Motor neuron (in vitro differentiated cells): ENCODE data around the gene CD99. TPM values are rescaled to one million over a fixed set of nuclear protein-coding genes. Genes with fewer than 3 reads are reported as not detected.
"Not testable (repeated sequence)": the region's sequence is repeated elsewhere in the genome, so short reads cannot be mapped to it uniquely, and the experiment has no call there.

Source experiments
- ATAC-seq, 8 experiments: fragments of 200-7000 bp; cut with Tn5 transposase; replicated peaks in 6 of 8; 2 replicates each; pipeline ENCODE4 v1.8.0; 2021; ENCODE audit warnings: mild to moderate bottlenecking in 8 of 8, moderate library complexity in 8 of 8
- H3K27ac ChIP-seq, 2 donors: fragments of 250-450 bp; sonication (Bioruptor Pico); 2 replicates each; pipeline ENCODE4 v1.9.0; 2021; ENCODE audit warnings: antibody characterized with exemption in 2 of 2, mild to moderate bottlenecking in 2 of 2, moderate library complexity in 1 of 2
- H3K4me1 ChIP-seq, 2 donors: fragments of 250-450 bp; sonication (Bioruptor Pico); replicated peaks in 1 of 2; 2 replicates each; pipeline ENCODE4 v1.6.1; 2021; ENCODE audit warnings: antibody characterized with exemption in 2 of 2, mild to moderate bottlenecking in 2 of 2, moderate library complexity in 1 of 2
- H3K4me3 ChIP-seq, 5 donors: fragments of 250-450 bp; sonication (Bioruptor Pico); 2 replicates each; pipeline ENCODE4 v1.9.0; 2021; ENCODE audit warnings: antibody characterized with exemption in 5 of 5, mild to moderate bottlenecking in 5 of 5, moderate library complexity in 4 of 5
- WGBS, 10 experiments: fragments of 450-650 bp; shearing (Covaris generic); methylation state at CpG; one replicate each; pipeline ENCODE4 v1.0.0; 2022; 5-methylcytosine and 5-hydroxymethylcytosine counted together
- in situ Hi-C, 9 experiments: fragments of 400-800 bp; cut with MboI; loops; one replicate each; pipeline ENCODE4 v1.15.0; 2021; ENCODE audit warnings: low sequenced_read_pairs in 9 of 9, low pct_unique_long_range_greater_than_20kb in 2 of 9; ENCODE audit not compliant: unreplicated experiment in 9 of 9
- total RNA-seq, 8 experiments: library from RNA; unstranded; fragments of 300-600 nt; gene quantifications; 2 replicates each; pipeline versions ENCODE4 v1.2.3 to v1.2.4, GENCODE V29; 2022

Gene CD99
- total RNA-seq, 8 experiments from 2014 or later: 35.8 to 430 (median 104) TPM

DNA sequence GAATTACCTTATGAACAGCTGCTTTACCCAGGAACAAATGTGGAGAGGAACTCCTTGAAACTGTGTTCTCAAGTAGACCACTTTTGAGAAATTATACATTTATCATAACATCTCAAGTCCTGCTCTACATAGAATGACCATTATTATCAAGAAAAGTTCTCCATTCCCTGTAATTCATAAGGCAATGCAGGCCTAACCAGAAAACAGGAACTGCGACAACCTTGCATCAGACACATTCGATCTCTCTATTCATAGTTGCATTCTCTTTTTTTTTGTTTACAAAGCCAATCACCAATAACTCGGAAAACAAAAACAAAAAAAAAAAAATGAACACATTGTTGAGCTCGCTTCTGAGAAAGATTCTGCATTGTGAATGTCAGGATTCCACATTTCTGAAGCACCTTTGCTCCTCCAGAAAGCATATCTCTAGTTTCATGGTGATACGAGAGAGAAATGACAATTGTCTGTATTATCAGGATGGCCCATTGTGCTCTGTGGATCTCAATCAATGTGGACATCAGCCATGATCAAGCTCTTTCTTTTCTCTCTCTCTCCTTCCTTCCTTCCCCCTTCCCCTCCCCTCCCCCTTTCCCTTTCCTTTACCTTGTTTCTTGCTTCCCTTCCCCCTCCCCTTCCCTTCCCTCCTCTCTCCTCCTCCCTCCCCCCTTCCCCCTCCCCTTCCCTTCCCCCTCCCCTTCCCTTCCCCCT lies 32.4 kb upstream of the CD99 start:
- ATAC-seq: no peak
- H3K27ac ChIP-seq: no peak overlapping the region
- no peaks in the 10 kb centered on the region for H3K4me1 ChIP-seq
- 69 to 100% (median 91%) methylated on average over 1 to 5 of the region's 5 CpGs; no CpG with 5 or more reads in 1 of the 10 experiments for WGBS, 10 experiments
- in situ Hi-C loops: no loop called here
- H3K4me3 ChIP-seq: no peak overlapping the region

DNA sequence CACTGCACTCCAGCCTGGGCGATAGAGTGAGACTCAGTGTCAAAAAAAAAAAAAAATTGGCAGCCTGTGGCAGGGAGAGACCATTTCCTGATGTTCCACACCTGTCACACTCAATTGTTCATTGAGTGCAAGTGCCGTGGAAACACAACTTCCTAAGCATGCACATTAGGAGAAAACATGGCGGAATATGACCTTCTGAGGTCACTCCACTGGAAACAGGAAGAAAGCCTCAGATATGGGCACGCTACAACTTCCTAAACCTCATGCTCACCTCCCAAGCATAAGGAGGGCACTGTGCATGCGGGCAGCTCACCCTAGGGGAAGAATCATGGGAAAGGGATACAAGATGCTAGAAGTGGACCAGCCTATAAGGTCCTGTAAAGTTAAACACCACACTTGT lies 28.5 kb upstream of the CD99 start:
- Histone ChIP-seq H3K4me3 (no peak overlapping the region), H3K27ac (no peak overlapping the region), H3K4me1 (no peaks in the 10 kb centered on the region)
- 40 to 100% (median 92%) methylated on average over 1 to 4 of the region's 5 CpGs; no CpG with 5 or more reads in 4 of the 10 experiments for WGBS, 10 experiments
- ATAC-seq: no peak
- in situ Hi-C loops: no loop called here

DNA sequence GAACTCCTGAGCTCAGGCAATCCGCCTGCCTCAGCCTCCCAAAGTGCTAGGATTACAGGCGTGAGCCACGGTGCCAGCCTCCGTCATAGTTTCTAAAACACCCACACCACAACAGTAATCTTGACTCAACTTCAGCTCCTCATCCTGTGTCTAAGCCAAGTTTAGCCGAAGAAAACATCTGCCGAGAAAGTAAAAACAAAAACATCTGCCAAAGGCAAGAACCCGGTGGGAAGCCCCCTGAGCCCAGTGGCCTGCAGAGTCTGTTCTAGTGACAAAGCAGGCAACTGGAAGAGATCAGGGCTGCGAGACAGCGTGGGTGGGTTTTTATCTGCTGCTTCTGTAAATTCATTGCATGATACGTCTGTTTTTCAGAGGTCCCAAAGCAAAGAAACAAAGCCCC lies 26.6 kb upstream of the CD99 start:
- Histone ChIP-seq H3K27ac (no peak overlapping the region), H3K4me3 (no peak overlapping the region), H3K4me1 (no peaks in the 10 kb centered on the region)
- no peak for ATAC-seq
- WGBS, 10 experiments: 10 to 83% (median 64%) methylated on average over 2 to 10 of the region's 10 CpGs; no CpG with 5 or more reads in 1 of the 10 experiments
- in situ Hi-C loops: no loop called here

DNA sequence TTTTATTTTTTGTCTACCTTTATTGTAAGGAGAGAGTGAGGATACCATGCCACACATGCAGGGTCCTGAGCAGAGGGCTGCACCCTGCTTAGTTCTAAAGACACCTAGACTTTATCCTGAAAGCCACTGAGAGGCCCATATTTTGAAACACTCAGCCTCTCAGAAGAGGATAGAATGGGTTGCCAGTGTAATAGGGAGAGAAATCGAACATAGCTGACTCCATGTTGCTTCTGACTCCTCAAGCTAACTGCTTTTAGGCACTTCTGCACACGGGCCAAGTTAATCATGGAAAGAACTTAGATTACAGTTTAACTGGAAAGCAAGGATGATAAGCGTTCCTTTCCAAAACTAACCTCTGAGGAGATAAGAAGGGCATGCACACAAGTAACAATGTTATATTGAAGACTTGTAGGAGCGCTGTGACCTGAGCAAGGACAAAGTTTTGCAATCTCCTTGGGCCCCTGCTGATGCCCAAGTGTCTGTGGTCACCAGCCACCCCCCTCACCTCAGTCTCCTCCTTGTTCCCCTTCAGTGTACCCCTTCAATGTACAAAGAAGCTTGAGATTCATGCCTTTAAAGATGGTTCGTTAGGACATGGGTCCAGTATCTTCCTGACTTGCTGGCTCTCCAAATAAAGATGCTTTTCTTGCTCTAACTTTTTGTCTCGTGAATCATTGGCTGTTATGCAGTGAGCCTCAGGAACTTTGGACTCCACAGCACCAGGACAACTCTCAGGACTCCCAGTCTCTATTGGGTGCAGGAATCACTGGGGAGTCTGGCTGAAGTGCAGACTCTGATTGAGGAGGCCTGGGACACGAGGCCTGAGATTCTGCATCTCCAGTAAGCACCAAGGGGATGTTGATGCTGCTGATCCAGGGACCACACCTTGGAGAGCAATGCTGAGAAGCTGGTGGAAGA lies 25.4 kb upstream of the CD99 start:
- H3K4me3 ChIP-seq: no peak overlapping the region
- H3K4me1 ChIP-seq: no peaks in the 10 kb centered on the region
- 7 to 100% (median 80%) methylated on average over 2 to 7 of the region's 7 CpGs; no CpG with 5 or more reads in 3 of the 10 experiments for WGBS, 10 experiments
- ATAC-seq: no peak
- no peak overlapping the region for H3K27ac ChIP-seq
- in situ Hi-C loops: no loop called here

DNA sequence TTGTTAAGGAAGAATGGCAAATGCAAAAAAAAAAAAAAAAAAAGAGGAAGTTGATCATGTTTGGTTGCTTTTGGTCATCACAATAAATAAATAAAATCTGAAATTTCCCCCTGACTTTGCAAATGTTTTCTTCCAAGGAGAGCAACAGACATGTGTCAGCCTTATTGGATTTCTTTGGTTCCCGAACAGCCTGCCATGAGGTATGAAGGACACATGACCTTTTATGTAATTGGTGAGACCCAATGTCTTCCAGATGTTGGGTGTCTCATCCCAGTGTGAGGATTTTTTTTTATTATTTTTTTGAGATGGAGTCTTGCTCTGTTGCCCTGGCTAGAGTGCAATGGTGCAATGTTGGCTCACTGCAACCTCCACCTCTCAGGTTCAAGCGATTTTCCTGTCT lies 24.6 kb upstream of the CD99 start:
- no peak overlapping the region for H3K4me3 ChIP-seq
- H3K4me1 ChIP-seq: no peaks in the 10 kb centered on the region
- no peak overlapping the region for H3K27ac ChIP-seq
- no peak for ATAC-seq
- in situ Hi-C loops: no loop called here
- 67 to 100% (median 100%) methylated on average over 1 to 2 of the region's 2 CpGs; no CpG with 5 or more reads in 3 of the 10 experiments for WGBS, 10 experiments

DNA sequence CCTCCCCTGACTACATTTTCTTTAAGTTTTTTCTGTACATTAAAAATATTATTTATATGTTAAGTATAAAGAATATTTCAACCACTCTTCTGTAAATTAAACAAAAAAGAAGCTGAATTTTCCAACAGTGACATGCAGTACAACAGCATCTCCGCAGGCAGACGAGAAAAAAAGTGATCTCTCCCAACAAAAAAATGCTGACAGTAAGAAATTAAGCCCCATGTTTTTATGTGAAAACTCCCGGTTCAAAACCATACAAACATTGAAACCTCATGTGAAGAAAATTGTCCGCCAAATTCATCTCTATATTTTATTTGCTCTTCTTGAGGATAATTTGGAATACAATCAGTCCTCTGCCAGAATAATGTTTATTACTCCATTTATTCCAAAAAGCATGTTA lies 20.1 kb upstream of the CD99 start:
- no peak for ATAC-seq
- no peak overlapping the region for H3K4me3 ChIP-seq
- H3K4me1 ChIP-seq: no peaks in the 10 kb centered on the region
- no peak overlapping the region for H3K27ac ChIP-seq
- in situ Hi-C loops: no loop called here
- 43 to 100% (median 74%) methylated on average over 1 to 4 of the region's 4 CpGs; no CpG with 5 or more reads in 1 of the 10 experiments for WGBS, 10 experiments

DNA sequence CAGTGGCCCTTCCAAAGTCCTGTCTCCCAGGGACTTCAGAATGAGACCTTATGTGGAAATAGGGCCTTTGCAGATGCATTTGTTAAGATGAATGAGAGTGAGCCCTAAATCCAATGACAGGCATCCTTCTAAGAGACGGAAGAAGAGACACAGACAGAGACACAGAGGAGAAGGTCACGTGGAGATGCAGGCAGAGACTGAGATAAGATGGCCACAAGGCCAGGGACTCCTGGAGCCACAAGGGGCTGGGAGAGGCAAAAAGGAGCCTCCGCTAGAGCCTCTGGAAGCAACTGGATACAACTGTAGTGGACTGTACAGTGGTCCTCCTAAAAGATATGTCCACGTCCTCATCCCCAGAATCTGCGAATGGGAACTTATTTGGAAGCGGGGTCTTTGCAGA lies 19.0 kb upstream of the CD99 start:
- 75 to 100% (median 92%) methylated on average over 1 to 5 of the region's 6 CpGs; no CpG with 5 or more reads in 1 of the 10 experiments for WGBS, 10 experiments
- no peak for ATAC-seq
- Histone ChIP-seq H3K4me1 (no peaks in the 10 kb centered on the region), H3K4me3 (no peak overlapping the region), H3K27ac (no peak overlapping the region)
- in situ Hi-C loops: no loop called here

DNA sequence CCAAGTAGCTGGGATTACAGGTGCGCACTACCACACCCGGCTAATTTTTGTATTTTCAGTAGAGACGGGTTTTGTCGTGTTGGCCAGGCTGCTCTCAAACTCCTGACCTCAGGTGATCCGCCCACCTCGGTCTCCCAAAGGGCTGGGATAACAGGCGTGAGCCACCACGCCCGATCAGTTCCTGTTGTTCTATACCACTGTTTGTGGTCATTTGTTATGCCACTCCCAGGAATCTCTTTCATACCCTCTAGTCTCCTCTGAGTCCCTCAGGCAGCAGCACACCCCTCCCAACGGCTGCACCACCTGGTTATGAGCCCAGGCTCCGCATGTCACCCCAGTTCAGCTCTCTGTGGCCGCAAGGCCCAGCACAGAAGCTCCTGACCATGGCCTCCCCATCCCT lies 17.5 kb upstream of the CD99 start:
- in situ Hi-C loops: no loop called here
- no peak for ATAC-seq
- H3K4me1 ChIP-seq: no peaks in the 10 kb centered on the region
- no peak overlapping the region for H3K27ac ChIP-seq
- no peak overlapping the region for H3K4me3 ChIP-seq
- 60 to 100% (median 92%) methylated on average over 1 to 7 of the region's 12 CpGs; no CpG with 5 or more reads in 6 of the 10 experiments for WGBS, 10 experiments

DNA sequence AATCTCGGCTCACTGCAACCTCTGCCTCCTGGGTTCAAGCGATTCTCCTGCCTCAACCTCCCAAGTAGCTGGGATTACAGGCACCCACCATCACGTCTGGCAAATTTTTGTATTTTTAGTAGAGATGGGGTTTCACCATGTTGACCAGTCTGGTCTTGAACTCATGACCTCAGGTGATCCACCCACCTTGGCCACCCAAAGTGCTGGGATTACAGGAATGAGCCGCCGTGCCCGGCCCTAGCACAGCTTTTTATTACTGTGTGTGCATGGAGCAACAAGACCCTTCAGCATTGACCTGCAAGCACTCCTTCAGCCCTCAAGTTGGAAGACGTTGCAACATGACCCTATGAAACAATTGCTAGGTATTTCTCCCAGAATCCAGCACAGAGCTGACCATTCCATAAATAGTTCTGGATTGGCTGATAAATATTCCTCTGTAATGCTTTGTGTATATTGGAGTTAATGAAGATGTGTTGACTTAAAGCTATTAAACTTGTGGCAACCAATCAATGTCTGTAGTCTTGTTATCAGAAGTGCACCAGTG lies 15.4 kb upstream of the CD99 start:
- H3K4me1 ChIP-seq, in situ Hi-C loops, ATAC-seq, H3K4me3 ChIP-seq, H3K27ac ChIP-seq: not testable (repeated sequence)
- WGBS, 10 experiments: 70 to 100% (median 95%) methylated on average over 1 to 4 of the region's 7 CpGs; no CpG with 5 or more reads in 4 of the 10 experiments

DNA sequence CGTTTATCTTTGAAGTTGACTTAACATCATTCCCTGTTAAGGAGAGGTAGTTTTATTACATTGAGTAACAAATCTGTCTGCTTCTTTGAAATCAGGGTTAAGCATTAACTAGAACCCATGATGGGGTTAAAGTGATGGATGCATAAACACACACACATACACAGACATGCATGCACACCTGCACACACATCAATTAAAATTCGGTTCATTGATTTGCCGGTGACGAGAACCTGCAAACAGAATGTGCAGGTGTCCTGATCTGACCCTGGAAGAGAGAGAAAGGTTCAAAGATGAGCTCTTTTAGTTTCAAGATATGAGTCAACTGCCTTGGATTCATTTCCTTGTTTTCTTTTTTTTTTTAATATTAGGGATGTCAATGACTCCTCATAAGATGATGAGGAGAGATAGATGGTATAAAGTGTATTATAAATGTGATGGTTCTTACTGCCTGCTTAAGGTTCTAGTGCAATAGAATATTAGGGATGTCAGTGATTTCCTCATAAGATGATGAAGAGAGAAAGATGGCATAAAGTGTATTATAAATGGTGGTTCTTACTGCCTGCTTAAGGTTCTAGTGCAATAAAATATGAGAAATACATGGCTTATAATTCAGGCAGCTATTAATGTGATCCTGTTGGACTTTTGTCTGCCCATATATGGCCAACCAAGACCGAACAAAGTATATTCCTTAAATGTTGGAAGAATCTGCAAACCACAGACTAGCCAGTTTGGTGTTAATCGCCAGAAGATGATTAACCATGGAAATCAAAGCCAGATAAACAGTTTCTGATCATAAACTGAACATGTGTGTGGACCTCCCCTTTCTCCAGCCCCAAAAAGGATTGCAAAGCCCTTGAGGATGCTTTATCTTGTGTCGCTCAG lies 14.1 kb upstream of the CD99 start:
- H3K4me3 ChIP-seq: no peak overlapping the region
- H3K27ac ChIP-seq: no peak overlapping the region
- in situ Hi-C loops: no loop called here
- WGBS, 10 experiments: 14 to 100% (median 58%) methylated on average over 1 to 7 of the region's 7 CpGs; no CpG with 5 or more reads in 2 of the 10 experiments
- ATAC-seq: peak in 1 of 8 experiments; percentile 5
- H3K4me1 ChIP-seq: no peaks in the 10 kb centered on the region

DNA sequence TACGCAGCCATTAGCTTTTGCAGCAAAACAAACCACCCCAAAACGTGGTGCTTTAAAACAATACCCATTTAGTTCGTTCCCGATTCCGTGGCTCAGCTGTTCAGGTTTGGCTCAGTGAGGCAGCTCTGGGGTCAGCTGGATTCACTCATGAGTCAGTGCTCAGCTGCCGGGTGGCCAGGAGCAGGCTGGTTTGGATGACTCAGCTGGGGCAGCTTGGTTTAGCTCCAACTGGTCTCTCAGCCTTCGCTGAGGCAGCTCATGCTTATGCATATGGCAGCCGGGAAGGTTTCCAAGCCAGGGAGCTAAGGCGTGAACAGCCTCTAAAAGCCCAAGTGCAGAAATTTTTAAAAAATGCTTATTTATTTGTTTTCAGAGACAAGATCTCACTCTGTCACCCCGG lies 13.3 kb upstream of the CD99 start:
- in situ Hi-C loops: no loop called here
- WGBS, 10 experiments: 0 to 100% (median 79%) methylated on average over 1 to 10 of the region's 10 CpGs; no CpG with 5 or more reads in 3 of the 10 experiments

DNA sequence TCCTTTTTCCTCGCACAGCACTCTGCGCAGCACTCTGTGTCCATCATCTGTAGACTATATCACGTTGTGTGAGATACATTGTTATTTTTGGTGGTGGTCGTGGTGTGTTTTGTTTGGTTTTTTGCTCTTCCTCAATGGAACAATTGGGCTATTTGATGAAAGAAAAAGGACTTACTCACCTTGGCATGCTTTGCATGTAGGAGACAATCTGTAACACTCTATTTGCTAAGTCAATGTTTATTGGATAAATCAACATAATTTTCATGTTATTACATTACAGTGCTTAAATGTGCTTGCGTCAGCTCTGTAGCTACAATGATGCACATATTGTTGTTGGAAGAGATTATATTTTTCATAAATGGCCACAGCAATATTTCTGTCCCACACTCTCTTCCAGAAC lies 12.5 kb upstream of the CD99 start:
- H3K4me1 ChIP-seq: no peaks in the 10 kb centered on the region
- 44 to 100% (median 93%) methylated on average over 1 to 4 of the region's 5 CpGs; no CpG with 5 or more reads in 1 of the 10 experiments for WGBS, 10 experiments
- in situ Hi-C loops: no loop called here
- H3K4me3 ChIP-seq: no peak overlapping the region
- no peak overlapping the region for H3K27ac ChIP-seq
- ATAC-seq: no peak

More for the DNA sequence above, 13.3 kb upstream of the CD99 start:
- no peak overlapping the region for H3K27ac ChIP-seq
- peak; percentile 85 to 100 (median 96) for ATAC-seq
- no peak overlapping the region for H3K4me3 ChIP-seq
- H3K4me1 ChIP-seq: no peaks in the 10 kb centered on the region
